Measurements from ENCODE around the gene EML2.

- TF ChIP-seq POLR2A (IDR thresholded peaks at IDR 0.05) (no peak), CTCF (IDR thresholded peaks at IDR 0.05) (no peak)
Observed at GRCh38 chr19:45645068-45645630, 6.0 kb upstream of the EML2 start.
